IMR-90 (cell line): ENCODE data around the gene LSM6. TPM values are rescaled to one million over a fixed set of nuclear protein-coding genes. Genes with fewer than 3 reads are reported as not detected.

Experiments used
- ATAC-seq: fragments of 200-7000 bp; cut with Tn5 transposase; 2 replicates; pipeline ENCODE4 v1.9.1; 2020; ENCODE audit warnings: low read depth, mild to moderate bottlenecking, moderate library complexity
- BruUV-seq: library from RNA; stranded (reverse); fragments of 400-500 nt; replicated peaks from 2 replicates; lab custom pipeline; 2021; lab: Mats Ljungman, UMichigan
- CTCF ChIA-PET: fragments of 300-600 bp; formaldehyde crosslinking; extraction: SDS; loops from one replicate; lab custom pipeline; 2021; ENCODE audit warnings: antibody characterized with exemption; lab: Yijun Ruan, JAX
- POLR2A ChIA-PET: fragments of 300-600 bp; sonication (Branson Sonifier 250); formaldehyde crosslinking; loops from one replicate; lab custom pipeline; 2022; ENCODE audit warnings: antibody characterized with exemption; ENCODE audit not compliant: unreplicated experiment; lab: Charles Lee
- DNase-seq: peaks from one replicate; pipeline ENCODE4 v3.0.0; 2013
- H2AFZ ChIP-seq: replicated peaks from 2 replicates; pipeline ENCODE3; 2013; ENCODE audit warnings: low read length, mild to moderate bottlenecking; ENCODE audit not compliant: poor library complexity
- H2AK5ac ChIP-seq: 2 replicates; pipeline ENCODE4 v1.6.1; 2013; ENCODE audit warnings: low read depth, low read length, inconsistent platforms
- H2AK9ac ChIP-seq: replicated peaks from 2 replicates; pipeline ENCODE3; 2013; ENCODE audit warnings: mild to moderate bottlenecking, low read depth, low read length, moderate library complexity; ENCODE audit not compliant: poor library complexity
- H2BK120ac ChIP-seq: 2 replicates; pipeline ENCODE4 v1.6.1; 2013; ENCODE audit warnings: low read depth, low read length, inconsistent platforms
- H2BK15ac ChIP-seq: 3 replicates; pipeline ENCODE4 v1.6.1; 2013; ENCODE audit warnings: low read depth, low read length, inconsistent platforms
- H2BK20ac ChIP-seq: 2 replicates; pipeline ENCODE4 v1.6.1; 2013; ENCODE audit warnings: low read depth, mild to moderate bottlenecking, inconsistent platforms, low read length, moderate library complexity
- H2BK5ac ChIP-seq: 2 replicates; pipeline ENCODE4 v1.6.1; 2013; ENCODE audit warnings: mild to moderate bottlenecking, low read depth, low read length, inconsistent platforms; ENCODE audit not compliant: poor library complexity, severe bottlenecking
- H3K14ac ChIP-seq: replicated peaks from 2 replicates; pipeline ENCODE4 v1.6.1; 2013; ENCODE audit warnings: low read depth, low read length, inconsistent platforms
- H3K18ac ChIP-seq: 2 replicates; pipeline ENCODE4 v1.6.1; 2013; ENCODE audit warnings: low read depth, low read length, control low read depth
- H3K23ac ChIP-seq: 2 replicates; pipeline ENCODE4 v1.6.1; 2013; ENCODE audit warnings: low read depth, low read length, inconsistent platforms
- H3K27ac ChIP-seq: 2 replicates; pipeline ENCODE4 v1.5.1; 2013; ENCODE audit warnings: mild to moderate bottlenecking, control low read depth, low read length; ENCODE audit not compliant: insufficient read depth
- H3K27me3 ChIP-seq: 2 replicates; pipeline ENCODE4 v1.6.1; 2013; ENCODE audit warnings: low read length; ENCODE audit not compliant: control insufficient read depth, insufficient read depth
- H3K36me3 ChIP-seq: 2 replicates; pipeline ENCODE4 v1.6.1; 2013; ENCODE audit warnings: low read length, mixed read lengths; ENCODE audit not compliant: control insufficient read depth, insufficient read depth
- H3K4ac ChIP-seq: 2 replicates; pipeline ENCODE4 v1.6.1; 2013; ENCODE audit warnings: low read depth, low read length, inconsistent platforms
- H3K4me1 ChIP-seq: 2 replicates; pipeline ENCODE4 v1.6.1; 2013; ENCODE audit warnings: low read length, mixed read lengths; ENCODE audit not compliant: control insufficient read depth, insufficient read depth
- H3K4me2 ChIP-seq: 2 replicates; pipeline ENCODE4 v1.6.1; 2013; ENCODE audit warnings: low read depth, mild to moderate bottlenecking, control low read depth, low read length, moderate library complexity
- H3K4me3 ChIP-seq: 2 replicates; pipeline ENCODE4 v1.5.1; 2013; ENCODE audit warnings: low read depth, mild to moderate bottlenecking, control low read depth, low read length, moderate library complexity; ENCODE audit not compliant: insufficient read depth
- H3K56ac ChIP-seq: 2 replicates; pipeline ENCODE4 v1.6.1; 2013; ENCODE audit warnings: low read length, inconsistent platforms; ENCODE audit not compliant: insufficient read depth; ENCODE audit errors: extremely low read depth
- H3K79me1 ChIP-seq, 2 experiments: 2 replicates each; pipeline ENCODE4 v1.6.1; 2013; ENCODE audit warnings: low read length in 2 of 2, inconsistent platforms in 1 of 2, low read depth in 1 of 2
- H3K9ac ChIP-seq: 2 replicates; pipeline ENCODE4 v1.6.1; 2013; ENCODE audit warnings: low read depth, low read length, control low read depth
- H3K9me1 ChIP-seq: 2 replicates; pipeline ENCODE4 v1.6.1; 2013; ENCODE audit warnings: low read length, inconsistent platforms; ENCODE audit not compliant: insufficient read depth
- H3K9me3 ChIP-seq: 2 replicates; pipeline ENCODE4 v1.6.1; 2013; ENCODE audit warnings: low read length; ENCODE audit not compliant: control insufficient read depth, insufficient read depth
- H4K20me1 ChIP-seq: 2 replicates; pipeline ENCODE4 v1.6.1; 2013; ENCODE audit warnings: low read length, inconsistent platforms; ENCODE audit not compliant: insufficient read depth
- H4K5ac ChIP-seq: 2 replicates; pipeline ENCODE4 v1.6.1; 2013; ENCODE audit warnings: mild to moderate bottlenecking, low read depth, low read length, control low read depth
- H4K8ac ChIP-seq, 2 experiments: 2 replicates each; pipeline ENCODE4 v1.6.1; 2013; ENCODE audit warnings: low read depth in 2 of 2, low read length in 2 of 2, control low read depth in 1 of 2, inconsistent platforms in 1 of 2
- H4K91ac ChIP-seq: 2 replicates; pipeline ENCODE4 v1.6.1; 2013; ENCODE audit warnings: low read depth, low read length, inconsistent platforms; ENCODE audit not compliant: insufficient read depth
- BHLHE40 ChIP-seq: fragments of 150-350 bp; IDR thresholded peaks from 2 replicates; pipeline ENCODE4 v1.6.1; 2016; ENCODE audit warnings: mild to moderate bottlenecking, low read depth, low read length
- CEBPB ChIP-seq: IDR thresholded peaks from 2 replicates; pipeline ENCODE4 v1.6.1; 2012; ENCODE audit warnings: low read depth, low read length, improper control_type of control experiment
- CHD1 ChIP-seq: IDR thresholded peaks from 2 replicates; pipeline ENCODE4 v1.6.1; 2012; ENCODE audit warnings: low read depth, low read length, improper control_type of control experiment
- FOS ChIP-seq: fragments of 150-350 bp; IDR thresholded peaks from 2 replicates; pipeline ENCODE4 v1.6.1; 2016; ENCODE audit warnings: low read depth, low read length
- POLR2A ChIP-seq: IDR thresholded peaks from 2 replicates; pipeline ENCODE4 v1.6.1; 2012; ENCODE audit warnings: mild to moderate bottlenecking, low read depth, low read length
- RAD21 ChIP-seq: IDR thresholded peaks from 2 replicates; pipeline ENCODE4 v1.6.1; 2012; ENCODE audit warnings: low read length, improper control_type of control experiment
- RCOR1 ChIP-seq: IDR thresholded peaks from 2 replicates; pipeline ENCODE4 v1.6.1; 2012; ENCODE audit warnings: mild to moderate bottlenecking, low read length, improper control_type of control experiment; ENCODE audit not compliant: insufficient replicate concordance
- RFX5 ChIP-seq: IDR thresholded peaks from 2 replicates; pipeline ENCODE4 v1.8.0; 2012; ENCODE audit warnings: low read depth, mild to moderate bottlenecking, low read length, moderate library complexity
- WGBS, 2 experiments: methylation state at CpG; one replicate each; pipeline versions ENCODE4 v1.1.5 to v1.1.7; 2013; ENCODE audit warnings: missing lambda C conversion rate in 2 of 2; ENCODE audit not compliant: insufficient read length in 1 of 2; ENCODE audit errors: extremely low coverage in 2 of 2; 5-methylcytosine and 5-hydroxymethylcytosine counted together
- dilution Hi-C: fragments of 300-500 bp; cut with HindIII; formaldehyde crosslinking; loops from one replicate; pipeline ENCODE4 v1.14.3; 2018; ENCODE audit warnings: low sequenced_read_pairs; ENCODE audit not compliant: unreplicated experiment
- in situ Hi-C: fragments of 300-500 bp; cut with MboI; formaldehyde crosslinking; loops from 3 replicates; pipeline ENCODE4 v1.14.3; 2019; ENCODE audit warnings: low sequenced_read_pairs, inconsistent platforms, mixed read lengths
- intact Hi-C: fragments of 100-400 bp; cut with micrococcal nuclease; formaldehyde crosslinking; loops from 2 replicates; pipeline ENCODE4 v1.10.0; 2022
- polyA plus RNA-seq, 3 experiments: library from polyadenylated mRNA; depleted of rRNA; stranded (reverse); fragments of >200 nt; gene quantifications; 2 replicates each; pipeline ENCODE4 v1.2.3, GENCODE V29; 2012; ENCODE audit warnings: low replicate concordance in 1 of 3
- total RNA-seq: library from RNA; depleted of rRNA; stranded (reverse); fragments of >200 nt; gene quantifications from 2 replicates; pipeline ENCODE4 v1.2.3, GENCODE V29; 2012
- TF ChIP-seq, protein P1 (sequence below): fragments of 150-350 bp; IDR thresholded peaks from 2 replicates; pipeline ENCODE4 v1.6.1; 2016; ENCODE audit warnings: low read depth, mild to moderate bottlenecking, low read length, moderate library complexity, borderline replicate concordance
- TF ChIP-seq, protein P2 (sequence below): conservative IDR thresholded peaks from 2 replicates; pipeline ENCODE4 v1.5.1; 2012; ENCODE audit warnings: mild to moderate bottlenecking, low read depth, low read length, improper control_type of control experiment
- TF ChIP-seq, protein P3 (sequence below): fragments of 150-350 bp; IDR thresholded peaks from 2 replicates; pipeline ENCODE4 v1.6.1; 2017; ENCODE audit warnings: mild to moderate bottlenecking, antibody characterized with exemption, low read length, low read depth

LSM6 gene
- total and polyA plus RNA-seq, 2 of the 4 experiments (the other 2 are of a cell fraction), result 13.4 to 17.4 TPM

DNA sequence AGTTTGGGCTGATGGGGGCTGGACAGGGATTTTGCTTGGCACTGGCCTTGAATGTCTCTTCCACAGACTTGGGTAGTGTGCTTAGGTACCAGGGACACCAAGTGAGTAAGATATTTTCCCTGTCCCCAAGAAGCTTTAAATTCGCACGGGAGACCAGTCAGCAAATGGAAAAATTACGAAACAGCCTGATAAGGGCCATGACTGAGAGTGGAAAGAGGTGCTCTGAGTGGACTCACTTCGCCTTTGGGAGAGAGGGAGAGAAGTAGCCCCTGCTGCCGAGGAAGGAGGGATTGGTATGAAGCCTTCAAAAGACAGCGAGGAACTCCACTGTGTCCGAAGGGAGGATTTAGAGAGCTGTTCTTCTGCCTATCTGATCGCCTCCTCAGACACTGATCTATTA, 2.6 kb downstream of the LSM6 start:
- no peak overlapping the region for H4K5ac ChIP-seq
- in situ Hi-C loops (no loop called here), intact Hi-C loops (loop anchor here (5.0 kb wide), 1 partner anchor 241 kb away; the partner anchor contains the start of gene ZNF827), dilution Hi-C loops (no loop called here)
- H3K4ac ChIP-seq, result no peak overlapping the region
- H2BK20ac ChIP-seq, result no peak overlapping the region
- H3K27me3 ChIP-seq, result no peaks in the 10 kb centered on the region
- H3K9me1 ChIP-seq, result peaks cover 4% of the 10 kb centered on the region; the same call in 1 of the 2 replicates
- ATAC-seq, result no peak
- peaks cover 1% of the 10 kb centered on the region for H3K36me3 ChIP-seq
- peaks cover 5% of the 10 kb centered on the region; the same call in 1 of the 2 replicates for H4K20me1 ChIP-seq
- H3K4me1 ChIP-seq, result peaks cover 3% of the 10 kb centered on the region; the same call in 1 of the 2 replicates
- H3K56ac ChIP-seq, result no peak overlapping the region
- WGBS, 2 experiments, result 95% methylated on average over 4 of the region's 8 CpGs; no CpG with 5 or more reads in 1 of the 2 experiments
- H2BK5ac ChIP-seq, result no peak overlapping the region
- H3K9ac ChIP-seq, result no peak overlapping the region
- no peak overlapping the region for H3K23ac ChIP-seq
- no peak for DNase-seq
- no peak overlapping the region for H2BK120ac ChIP-seq
- peaks cover 23 to 32% of the 10 kb centered on the region in 2 experiments for H3K79me1 ChIP-seq
- no peak overlapping the region for H3K14ac ChIP-seq
- no peak overlapping the region; the same call in 1 of the 2 replicates for H4K91ac ChIP-seq
- H2AK9ac ChIP-seq, result no peak overlapping the region
- H3K27ac ChIP-seq, result no peak overlapping the region
- H3K4me2 ChIP-seq, result no peak overlapping the region
- no peak overlapping the region for H3K4me3 ChIP-seq
- BruUV-seq, result no TSS peak
- H2BK15ac ChIP-seq, result no peak overlapping the region
- no peak for TF ChIP-seq CEBPB
- TF ChIP-seq, protein P1, sequence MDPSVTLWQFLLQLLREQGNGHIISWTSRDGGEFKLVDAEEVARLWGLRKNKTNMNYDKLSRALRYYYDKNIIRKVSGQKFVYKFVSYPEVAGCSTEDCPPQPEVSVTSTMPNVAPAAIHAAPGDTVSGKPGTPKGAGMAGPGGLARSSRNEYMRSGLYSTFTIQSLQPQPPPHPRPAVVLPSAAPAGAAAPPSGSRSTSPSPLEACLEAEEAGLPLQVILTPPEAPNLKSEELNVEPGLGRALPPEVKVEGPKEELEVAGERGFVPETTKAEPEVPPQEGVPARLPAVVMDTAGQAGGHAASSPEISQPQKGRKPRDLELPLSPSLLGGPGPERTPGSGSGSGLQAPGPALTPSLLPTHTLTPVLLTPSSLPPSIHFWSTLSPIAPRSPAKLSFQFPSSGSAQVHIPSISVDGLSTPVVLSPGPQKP, result no peak
- TF ChIP-seq RAD21, result no peak
- TF ChIP-seq BHLHE40, result no peak
- TF ChIP-seq POLR2A, result no peak
- TF ChIP-seq, protein P2, sequence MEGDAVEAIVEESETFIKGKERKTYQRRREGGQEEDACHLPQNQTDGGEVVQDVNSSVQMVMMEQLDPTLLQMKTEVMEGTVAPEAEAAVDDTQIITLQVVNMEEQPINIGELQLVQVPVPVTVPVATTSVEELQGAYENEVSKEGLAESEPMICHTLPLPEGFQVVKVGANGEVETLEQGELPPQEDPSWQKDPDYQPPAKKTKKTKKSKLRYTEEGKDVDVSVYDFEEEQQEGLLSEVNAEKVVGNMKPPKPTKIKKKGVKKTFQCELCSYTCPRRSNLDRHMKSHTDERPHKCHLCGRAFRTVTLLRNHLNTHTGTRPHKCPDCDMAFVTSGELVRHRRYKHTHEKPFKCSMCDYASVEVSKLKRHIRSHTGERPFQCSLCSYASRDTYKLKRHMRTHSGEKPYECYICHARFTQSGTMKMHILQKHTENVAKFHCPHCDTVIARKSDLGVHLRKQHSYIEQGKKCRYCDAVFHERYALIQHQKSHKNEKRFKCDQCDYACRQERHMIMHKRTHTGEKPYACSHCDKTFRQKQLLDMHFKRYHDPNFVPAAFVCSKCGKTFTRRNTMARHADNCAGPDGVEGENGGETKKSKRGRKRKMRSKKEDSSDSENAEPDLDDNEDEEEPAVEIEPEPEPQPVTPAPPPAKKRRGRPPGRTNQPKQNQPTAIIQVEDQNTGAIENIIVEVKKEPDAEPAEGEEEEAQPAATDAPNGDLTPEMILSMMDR, result no peak
- TF ChIP-seq RCOR1, result no peak
- no peak for TF ChIP-seq RFX5
- TF ChIP-seq, protein P3, sequence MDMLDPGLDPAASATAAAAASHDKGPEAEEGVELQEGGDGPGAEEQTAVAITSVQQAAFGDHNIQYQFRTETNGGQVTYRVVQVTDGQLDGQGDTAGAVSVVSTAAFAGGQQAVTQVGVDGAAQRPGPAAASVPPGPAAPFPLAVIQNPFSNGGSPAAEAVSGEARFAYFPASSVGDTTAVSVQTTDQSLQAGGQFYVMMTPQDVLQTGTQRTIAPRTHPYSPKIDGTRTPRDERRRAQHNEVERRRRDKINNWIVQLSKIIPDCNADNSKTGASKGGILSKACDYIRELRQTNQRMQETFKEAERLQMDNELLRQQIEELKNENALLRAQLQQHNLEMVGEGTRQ, result no peak
- TF ChIP-seq FOS, result no peak
- no peak for TF ChIP-seq CHD1
- H2AFZ ChIP-seq, result no peak overlapping the region
- no peak overlapping the region for H3K18ac ChIP-seq
- ChIA-PET CTCF (no interaction called here), POLR2A (no interaction called here)
- H2AK5ac ChIP-seq, result no peak overlapping the region
- H4K8ac ChIP-seq, result no peak overlapping the region
- no peaks in the 10 kb centered on the region for H3K9me3 ChIP-seq
